GM19468 (cell line): ENCODE data around the gene GNAL.

ENCODE experiments used
- ATAC-seq: cut with Tn5 transposase; IDR thresholded peaks from one replicate; pipeline ENCODE4 v1.9.1; 2021; ENCODE audit warnings: mild to moderate bottlenecking, moderate library complexity, moderate number of reproducible peaks; ENCODE audit not compliant: unreplicated experiment; ENCODE audit errors: extremely low read depth

GNAL gene

DNA sequence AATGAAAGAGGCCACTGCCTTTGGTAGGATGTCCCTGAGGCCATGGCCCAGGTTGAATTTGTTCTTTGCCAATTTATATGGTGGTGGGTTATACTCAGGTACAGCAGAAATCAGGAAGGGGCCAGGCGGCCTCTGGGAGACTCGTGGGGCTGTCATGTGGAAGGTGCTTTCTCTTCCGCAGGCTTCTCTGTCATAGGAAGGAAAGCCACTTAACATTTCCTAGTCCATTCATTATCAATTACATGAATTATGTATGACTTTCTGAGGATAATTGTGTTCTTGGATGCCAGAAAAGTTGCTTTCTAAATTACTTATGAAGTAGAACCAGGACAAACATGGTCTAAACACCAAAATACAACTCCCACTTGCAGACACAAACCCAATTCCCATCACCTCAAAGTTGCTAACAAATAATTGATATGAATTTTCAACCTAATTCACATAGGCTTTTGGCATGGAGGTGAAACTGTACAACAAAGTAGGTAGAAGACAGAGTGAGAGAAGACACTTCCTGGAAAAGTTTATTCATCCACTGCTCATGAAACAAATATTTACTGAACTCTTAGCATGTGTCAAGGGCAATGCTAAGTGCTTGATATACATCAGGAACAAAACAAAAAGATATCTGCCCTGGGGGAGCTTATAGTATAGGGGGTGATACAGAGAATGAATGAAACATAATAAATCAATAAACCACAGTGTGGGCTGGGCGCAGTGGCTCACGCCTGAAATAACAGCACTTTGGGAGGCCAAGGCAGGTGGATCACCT lies 111.7 kb downstream of the GNAL start:
- no peak for ATAC-seq

DNA sequence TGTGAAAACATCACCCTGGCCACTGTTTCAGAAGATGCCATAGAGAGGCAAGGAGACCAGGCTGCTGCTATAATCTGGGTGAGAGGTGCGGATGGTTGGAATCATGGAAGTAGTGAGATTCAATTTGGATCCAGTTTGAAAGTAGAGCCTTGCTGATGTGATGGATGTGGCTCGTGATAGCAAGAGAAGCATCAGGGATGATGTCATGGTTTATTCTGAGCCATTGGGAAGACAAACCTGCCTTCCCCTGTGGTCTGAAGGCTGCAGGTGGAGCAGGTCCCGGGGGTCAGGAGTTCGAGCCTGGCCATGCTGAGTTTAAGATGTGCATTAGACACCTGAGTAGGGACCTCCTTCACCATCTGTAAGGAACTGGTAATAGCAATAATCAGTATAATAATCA lies 112.5 kb downstream of the GNAL start:
- ATAC-seq, result no peak

DNA sequence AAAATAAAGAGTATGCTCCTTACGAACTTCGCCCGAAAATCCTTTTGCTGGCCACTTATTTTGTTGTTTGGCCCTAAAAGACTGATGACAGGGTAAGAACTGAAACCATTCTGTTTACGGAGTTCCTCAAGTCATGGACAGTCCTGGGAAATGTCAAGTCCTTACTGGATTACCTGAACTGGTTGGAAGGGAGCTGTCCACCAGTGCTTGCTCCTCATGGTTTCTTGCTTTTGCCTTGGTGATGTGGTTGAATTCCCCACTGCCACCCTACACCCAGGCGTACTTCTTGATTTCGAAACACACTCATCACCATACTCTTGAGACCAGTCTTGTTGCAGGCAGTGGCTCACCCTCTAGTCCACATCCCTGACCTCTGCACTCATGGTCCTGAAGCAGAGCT lies 113.1 kb downstream of the GNAL start:
- ATAC-seq, result no peak

DNA sequence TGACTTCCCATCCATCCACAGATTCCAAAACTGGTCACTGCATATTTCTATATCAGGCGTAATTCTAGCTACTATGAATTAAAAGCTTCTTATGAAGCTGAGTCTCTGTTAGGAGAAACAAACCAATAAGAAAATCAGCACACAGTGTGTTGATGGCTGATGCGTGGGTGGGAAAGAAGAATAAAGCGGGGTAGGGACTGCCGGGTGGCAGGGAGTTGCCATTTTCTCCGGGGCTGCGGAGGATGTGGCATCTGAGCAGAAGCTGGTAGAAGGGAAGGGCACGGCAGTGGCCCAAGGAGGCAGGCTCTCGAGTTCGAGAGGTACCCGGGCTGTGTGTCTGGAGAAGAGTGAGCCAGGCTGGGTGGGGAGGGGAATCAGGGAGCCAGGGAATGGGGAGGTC lies 113.5 kb downstream of the GNAL start:
- ATAC-seq, result no peak

DNA sequence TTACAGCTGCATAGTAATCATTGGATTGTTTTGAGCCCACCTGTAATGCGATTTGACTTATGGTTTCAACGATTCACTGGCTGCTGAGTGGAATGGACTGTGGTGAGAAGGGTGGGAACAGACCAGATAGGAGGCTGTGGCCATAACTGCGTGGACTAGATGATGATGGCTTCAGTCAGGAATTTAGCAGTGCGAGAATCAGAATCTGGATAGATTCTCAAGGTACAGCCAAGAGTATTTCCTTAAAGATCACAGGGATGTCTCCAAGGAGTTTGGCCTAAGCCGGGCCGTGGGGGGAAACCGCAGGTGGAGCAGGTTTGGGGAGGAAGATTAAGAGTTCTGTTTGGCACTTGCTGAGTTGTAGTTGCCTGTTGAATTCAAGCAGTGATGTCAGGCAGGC lies 118.2 kb downstream of the GNAL start:
- no peak for ATAC-seq

DNA sequence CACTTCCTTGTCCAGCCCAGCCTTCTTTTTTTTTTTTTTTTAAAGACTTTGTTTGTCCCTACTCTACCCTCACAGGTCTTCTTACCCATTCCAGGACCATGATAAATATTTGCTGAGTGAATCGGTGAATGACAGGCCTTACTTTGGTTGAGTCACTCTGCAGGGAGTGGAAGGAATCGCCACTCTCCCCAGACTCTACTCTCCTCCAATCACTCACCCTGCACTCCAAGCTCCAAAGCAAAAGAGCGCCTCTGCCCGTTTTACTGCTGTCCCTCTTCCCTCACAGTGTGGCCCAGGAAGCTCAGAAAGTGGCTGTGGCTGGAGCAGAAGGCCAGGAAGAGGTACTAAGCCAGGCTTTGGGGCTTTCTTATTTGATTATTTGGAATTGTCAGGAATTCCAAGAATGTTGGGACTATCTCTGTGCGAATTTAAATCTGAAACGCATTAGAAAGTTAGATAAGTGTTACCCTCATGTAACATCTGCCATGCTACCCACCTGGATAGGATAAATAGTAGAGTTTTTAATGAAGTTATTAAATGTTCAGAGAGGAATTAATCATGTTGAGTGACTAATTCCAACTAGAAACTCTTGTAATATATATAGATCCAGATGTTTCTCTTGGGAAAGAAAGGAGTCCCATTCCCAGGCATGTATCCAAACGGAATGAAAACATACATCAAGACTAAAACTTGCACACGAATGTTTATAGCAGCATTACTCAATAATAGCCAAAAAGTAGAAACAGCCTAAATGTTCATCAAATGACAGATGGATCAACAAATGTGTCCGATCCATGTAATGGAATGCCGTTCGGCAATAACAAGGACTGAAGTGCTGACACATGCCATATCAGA lies 119.2 kb downstream of the GNAL start:
- ATAC-seq, result no peak

DNA sequence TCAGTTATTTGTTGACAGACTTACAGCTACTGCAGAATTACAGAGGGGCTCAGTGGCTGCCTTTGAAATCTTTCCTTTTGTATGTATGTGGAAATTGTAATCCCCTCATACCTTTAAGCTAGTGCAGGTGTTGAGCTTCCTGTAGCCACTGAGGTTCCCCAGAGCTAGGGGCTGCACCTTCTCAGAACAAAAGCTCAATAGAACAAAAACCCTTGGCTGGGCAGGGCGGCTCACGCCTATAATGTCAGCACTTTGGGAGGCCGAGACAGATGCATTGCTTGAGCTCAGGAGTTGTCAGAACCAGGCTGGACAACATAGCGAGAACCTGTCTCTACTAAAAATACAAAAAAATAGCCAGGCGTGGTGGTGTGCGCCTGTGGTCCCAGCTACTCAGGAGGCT lies 120.8 kb downstream of the GNAL start:
- ATAC-seq, result no peak

DNA sequence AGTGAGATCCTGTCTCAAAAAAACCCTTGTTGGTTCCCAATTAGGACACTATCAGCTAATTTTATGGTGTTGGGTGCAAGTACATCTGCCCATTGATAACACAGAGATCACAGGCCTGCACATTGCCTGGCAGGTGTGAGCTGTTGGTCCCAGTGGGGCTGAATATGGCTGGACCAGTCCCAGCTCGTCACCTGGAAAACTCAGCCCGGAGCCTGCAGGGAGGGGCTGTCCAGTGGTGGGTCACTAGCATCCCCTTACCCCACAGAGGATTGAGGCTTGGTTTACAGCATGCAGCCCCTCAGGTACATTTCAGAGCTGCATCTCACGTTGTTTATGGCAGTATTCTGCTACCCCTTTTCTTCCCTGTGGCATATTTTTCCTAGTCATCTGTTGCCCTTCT lies 121.3 kb downstream of the GNAL start:
- no peak for ATAC-seq

DNA sequence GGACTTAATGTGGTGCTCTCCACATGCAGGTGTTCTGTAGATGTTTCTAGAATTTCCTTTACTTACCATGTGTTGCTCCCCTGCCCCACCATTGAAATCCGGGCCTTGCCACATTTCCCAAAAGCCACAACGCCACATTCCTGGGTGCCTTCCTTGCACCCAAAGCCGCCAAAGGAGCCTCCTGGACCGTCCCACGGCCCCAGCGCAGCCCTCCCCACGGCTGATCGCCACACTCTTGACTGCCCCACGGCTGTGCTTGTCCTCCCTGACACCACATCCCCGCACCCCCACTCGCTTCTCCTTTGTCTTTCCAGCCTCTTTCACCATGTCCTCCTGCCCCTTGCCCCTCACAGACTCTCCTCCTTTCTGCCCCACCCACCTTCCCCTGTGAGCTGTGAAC lies 121.9 kb downstream of the GNAL start:
- no peak for ATAC-seq

DNA sequence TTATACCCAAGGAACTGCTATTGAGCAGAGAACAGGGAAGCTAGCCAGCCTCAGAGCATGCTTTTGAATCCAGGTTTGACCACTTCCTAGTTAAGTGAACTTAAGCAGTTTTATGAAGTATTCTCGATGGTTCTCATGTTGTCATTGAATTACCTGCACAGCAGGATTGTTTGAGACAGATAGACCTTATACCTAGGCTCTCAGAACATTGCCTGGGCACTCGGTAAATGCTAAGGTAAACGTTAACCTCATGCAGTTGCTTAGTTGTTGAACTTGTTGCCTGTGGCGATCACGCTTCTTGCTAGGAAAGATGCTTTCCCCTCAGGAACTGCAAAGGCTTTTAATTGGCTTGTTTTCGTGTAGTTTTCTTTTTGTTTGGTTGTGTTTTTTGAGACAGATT lies 128.2 kb downstream of the GNAL start:
- ATAC-seq, result no peak

DNA sequence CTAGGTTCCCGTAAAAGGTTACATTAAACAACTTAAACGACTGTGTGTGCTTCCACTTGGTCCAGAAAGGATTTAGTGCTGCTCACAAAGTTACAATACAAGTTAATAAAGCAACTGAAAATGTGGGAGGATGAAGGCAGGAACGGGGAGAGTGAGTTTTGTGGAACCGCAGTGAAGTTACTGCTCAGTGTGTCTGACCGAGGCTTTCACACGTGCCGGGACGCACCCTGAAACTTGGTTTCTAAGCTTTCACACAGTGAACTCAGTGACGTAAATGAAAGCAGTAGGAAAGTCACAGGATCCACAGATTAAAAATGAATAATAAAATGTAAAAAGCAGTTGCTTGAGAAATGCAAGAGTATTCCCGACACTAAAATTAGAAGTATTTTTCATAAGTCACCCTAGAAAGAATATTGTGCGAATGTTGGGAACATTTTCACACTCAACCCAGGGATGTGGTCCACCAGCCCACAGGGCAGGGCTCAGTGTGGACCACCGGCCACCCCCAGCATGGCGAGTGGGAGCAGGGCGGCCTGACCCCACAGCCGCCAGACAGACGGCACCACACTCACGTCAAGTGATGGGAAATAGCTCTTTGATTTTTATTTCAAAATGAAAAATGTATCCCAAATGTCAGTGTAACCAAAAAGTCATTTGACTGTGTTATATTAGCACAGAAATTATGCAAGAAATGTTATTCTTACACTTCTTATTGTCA lies 129.6 kb downstream of the GNAL start:
- ATAC-seq, result no peak

DNA sequence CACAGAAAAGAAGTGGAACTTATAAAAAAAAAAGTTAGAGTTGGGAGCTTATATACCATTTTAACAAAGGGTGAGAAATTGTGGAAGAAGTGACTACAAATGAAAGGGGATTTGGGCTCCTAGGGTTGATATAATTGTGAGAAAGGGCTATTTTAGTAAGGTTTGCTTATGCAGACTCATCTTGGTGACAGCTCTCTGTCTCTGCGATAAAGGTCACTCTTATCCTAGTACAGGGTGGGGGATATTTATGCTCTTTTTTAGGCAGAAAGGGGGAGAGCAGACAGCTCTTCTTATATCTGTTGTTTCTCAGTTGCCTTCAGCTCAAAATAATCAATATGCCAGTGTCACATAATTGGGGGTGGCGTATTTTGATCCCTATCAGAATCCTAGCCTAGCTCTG lies 130.9 kb downstream of the GNAL start:
- ATAC-seq, result no peak

DNA sequence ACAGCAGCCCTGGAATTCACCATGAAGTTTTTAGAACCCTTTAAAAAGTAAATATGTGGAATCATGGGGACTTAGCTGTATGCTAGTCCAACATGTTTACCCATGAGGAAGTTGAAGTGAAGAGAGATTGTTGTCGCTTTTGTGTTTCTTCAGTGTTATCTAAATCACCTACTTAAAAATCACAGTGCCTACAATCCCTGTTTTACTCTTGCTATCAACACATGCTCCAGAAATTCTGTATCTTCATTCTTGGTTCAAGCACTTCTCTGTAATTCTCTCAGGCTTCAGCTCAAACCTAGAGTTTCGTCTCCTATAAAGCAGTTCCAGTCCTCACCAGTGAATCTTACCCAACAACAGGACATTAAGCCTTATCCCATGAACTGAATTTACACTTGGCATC lies 131.6 kb downstream of the GNAL start:
- ATAC-seq, result no peak

DNA sequence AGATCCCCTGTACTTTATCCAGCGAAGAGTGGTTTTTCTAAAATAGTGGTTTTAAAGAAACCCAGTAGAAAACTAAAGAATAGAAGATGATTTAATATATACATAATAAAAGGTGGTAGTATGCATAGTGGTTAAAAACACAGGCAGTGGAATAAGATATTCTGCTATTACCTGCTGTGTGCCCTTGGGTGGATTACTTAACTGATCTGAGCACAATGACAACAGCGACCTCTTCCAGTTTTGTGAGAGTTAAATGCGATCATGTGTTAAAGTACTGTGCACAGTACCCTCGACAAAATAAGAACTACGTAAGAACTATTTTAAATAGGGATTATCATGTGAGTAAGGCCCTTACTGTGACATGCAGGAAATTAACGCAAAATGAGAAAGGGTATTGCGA lies 132.1 kb downstream of the GNAL start:
- no peak for ATAC-seq

DNA sequence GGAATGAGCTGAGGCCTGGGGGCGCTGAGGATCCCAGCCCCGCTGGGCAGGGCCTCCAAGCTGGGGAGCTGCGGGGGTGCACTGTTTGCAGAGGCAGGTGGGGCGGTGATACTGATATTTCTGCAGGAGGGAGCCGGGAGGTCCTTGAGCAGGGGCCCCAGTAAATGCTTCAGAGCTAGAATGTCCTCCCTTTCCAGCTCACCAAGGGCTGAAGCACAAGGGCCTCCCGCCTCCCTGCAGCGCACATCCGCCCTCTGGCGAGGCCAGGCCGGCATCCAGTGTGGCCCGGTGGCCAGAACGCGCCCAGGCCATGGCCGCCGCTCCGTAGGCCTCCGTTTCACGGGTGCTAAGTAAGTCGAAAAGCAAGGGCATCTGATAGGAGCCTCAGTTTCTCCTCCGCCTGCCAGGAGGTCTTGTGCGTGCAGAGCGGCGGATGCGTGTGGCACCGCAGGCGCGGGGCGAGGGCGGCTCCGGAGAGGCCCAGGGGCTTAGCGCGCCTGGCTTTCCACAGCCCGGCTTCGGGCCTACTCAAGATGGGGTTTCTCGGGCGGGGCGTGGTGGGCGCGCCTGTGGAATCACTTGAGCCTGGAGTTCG lies 132.7 kb downstream of the GNAL start:
- ATAC-seq, result no peak

DNA sequence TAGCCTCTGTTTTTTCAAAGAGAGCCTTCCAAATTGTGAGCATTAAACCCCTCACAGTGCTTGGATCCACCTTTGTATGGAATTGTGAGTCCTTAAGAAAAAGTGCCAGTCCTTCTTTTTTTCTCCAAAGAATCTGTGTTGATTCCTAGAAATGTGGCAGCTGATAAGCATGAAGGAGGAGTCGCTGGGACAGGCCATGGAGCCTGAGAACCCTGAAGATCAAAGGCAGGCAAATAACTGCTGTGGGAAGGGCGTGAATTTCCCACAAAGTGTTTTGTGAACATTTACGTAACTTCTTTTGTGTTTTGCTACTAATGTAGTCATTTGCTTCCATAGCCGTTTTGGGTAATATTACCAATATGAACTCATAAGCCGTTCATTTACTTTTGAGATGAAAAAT lies 134.5 kb downstream of the GNAL start:
- no peak for ATAC-seq

DNA sequence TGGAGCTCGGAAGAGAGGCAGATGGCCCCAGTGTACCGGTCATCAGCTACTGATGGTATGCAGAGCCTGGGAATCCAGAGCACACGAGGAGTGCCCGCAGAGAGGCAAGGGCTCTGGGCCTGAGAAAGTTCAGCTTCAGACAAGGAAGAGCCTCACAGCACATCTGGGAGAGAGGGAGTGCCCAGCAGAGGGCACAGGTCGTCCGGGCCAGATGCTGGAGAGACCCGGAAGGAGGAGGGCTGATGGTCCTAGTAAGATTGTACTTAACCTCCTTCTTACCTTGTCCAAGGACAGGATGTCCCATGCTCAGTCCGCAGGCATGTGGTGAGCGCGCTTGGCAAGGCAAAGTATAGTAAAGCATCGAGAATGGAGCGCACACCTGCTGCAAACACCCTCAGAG lies 137.8 kb downstream of the GNAL start:
- no peak for ATAC-seq

DNA sequence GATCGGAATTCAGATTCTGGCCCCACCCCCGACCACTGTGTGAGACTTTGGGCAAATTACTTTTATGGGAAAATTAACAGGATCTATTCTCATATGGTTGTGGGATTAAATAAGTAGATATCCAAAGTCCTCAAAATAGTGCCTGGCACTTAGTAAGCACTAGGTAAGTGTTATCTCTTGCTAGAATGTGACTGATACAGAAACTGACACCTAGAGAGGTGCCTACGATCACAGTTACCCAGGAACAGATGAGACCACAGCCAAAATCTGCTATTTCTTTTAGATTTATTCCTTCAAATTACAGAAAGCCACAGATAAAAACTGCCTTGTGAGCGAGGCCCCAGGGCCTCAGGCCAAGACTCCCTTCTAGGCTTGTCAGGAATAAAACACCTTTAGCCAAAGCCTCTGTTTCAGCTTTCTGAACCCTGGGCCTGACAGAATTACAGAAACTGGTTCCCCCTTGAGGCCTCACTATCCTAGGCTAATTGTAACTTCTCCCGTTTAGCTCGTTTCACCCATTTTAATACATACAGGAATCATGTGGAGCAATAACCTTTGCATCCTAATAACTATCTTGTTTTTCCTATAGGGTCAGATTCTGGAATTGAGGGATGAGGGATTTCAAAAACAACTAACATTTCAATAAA lies 139.8 kb downstream of the GNAL start:
- no peak for ATAC-seq

DNA sequence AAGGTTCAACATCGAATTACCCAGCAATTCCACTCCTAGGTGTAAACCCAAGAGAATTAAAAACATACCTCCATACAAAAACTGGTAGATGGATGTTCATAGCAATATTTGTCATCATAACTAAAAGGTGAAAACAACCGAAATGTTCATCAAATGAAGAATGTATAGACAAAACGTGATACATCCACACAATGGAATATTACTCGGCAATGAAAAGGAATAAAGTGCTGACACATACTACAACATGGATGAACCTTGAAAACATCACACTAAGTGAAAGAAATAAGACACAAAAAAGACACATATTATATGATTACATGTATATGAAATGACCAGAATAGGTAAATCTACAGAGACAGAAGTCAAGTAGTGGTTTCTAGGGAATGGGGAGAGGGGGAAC lies 141.5 kb downstream of the GNAL start:
- ATAC-seq, result no peak

DNA sequence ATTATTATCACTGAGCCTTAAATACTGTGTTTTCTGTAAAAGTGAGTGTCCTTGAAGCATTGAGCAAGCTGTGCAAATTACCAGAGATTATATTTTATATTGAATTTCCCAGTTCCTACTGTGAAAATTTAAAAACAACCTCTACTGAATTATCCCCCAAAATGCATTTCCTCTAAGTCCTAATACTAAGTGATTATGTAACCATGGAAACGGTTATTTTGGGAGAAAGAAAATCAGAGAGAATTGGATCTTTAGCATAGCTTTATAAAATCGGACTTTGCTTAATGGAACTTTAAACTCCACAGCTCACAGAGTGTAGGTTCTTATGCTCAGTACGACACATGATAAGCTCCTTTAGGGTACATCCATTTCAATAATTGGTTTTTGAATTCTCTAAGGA lies 142.9 kb downstream of the GNAL start:
- no peak for ATAC-seq
